Measurements from ENCODE around the gene TMEM223.

TMEM223 gene

DNA sequence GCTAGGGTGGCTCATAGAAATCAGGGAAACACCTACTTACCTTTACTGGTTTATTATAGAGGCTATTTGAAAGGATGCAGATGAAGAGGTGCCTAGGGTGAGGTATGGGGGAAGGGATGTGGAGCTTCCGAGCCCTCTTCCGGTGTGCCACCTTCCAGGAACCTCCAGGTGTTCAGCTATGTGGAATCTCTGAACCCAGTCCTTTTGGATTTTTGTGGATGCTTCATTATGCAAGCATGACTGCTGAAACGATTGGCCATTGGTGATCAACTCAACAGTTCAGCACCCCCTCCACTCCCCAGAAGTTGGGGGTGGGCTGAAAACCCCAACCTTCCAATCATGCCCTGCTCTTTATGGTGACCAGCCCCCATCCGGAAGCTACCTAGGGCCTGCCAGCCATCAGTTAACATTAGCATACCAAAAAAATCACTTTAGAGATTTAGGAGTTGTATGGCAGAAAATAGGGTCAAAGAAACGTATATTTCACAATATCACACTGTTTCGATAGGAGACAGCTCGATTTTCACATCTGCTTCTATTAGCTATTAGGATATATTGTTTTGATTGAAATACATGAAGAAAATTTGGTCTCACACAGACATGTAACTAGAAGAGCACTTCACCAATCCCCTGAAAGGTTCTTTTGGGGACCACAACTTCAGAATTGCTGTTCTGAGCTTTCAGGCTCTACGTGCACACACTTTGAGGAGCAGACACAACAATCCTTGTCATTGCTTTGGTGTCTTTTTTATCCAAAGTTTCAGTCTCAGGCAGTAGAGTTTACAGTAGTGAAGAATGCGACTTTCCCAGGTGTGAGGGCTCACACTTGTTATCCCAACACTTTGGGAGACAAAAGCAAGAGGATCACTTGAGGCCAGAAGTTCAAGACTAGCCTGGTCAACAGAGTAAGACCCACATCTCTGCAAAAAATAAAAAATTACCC, 33.7 kb downstream of the TMEM223 start:
- no peak overlapping the region for H3K27ac ChIP-seq (ENCODE audit: low read depth, low read length)
- no peaks in the 10 kb centered on the region for H3K27me3 ChIP-seq (ENCODE audit: control insufficient read depth, low read length)
- peaks cover 23% of the 10 kb centered on the region for H3K4me1 ChIP-seq (ENCODE audit: control insufficient read depth, low read length)
- no peaks in the 10 kb centered on the region for H4K20me1 ChIP-seq (ENCODE audit: control insufficient read depth, insufficient read depth, low read depth, low read length)
- H3K9me3 ChIP-seq (ENCODE audit: control insufficient read depth, insufficient read depth, low read length) = no peaks in the 10 kb centered on the region
- no peak overlapping the region for H3K4me3 ChIP-seq (ENCODE audit: low read length)
- peaks cover 21% of the 10 kb centered on the region for H3K79me2 ChIP-seq (ENCODE audit: control insufficient read depth, low read length)
- peaks cover 3% of the 10 kb centered on the region; the same call in 1 of the 2 replicates for H3F3A ChIP-seq (ENCODE audit: control insufficient read depth, insufficient read depth)
- TF ChIP-seq CTCF (IDR thresholded peaks at IDR 0.05; ENCODE audit: low read depth, low read length, poor library complexity, severe bottlenecking) = no peak
- TF ChIP-seq EZH2phosphoT487 (IDR thresholded peaks at IDR 0.05; ENCODE audit: borderline replicate concordance, low read length) = no peak
- no peak overlapping the region for H3K4me2 ChIP-seq (ENCODE audit: low read length)
- peaks cover 13% of the 10 kb centered on the region for H3K36me3 ChIP-seq (ENCODE audit: control insufficient read depth, low read length)
- H3K9me2 ChIP-seq (replicated peaks; ENCODE audit: control insufficient read depth, low read length) = no peaks in the 10 kb centered on the region

GRCh38 chr11:62755086-62755615, 36.7 kb downstream of the TMEM223 start:
- H3K4me1 ChIP-seq (ENCODE audit: control insufficient read depth, low read length) = peaks cover 14% of the 10 kb centered on the region
- H3K79me2 ChIP-seq (ENCODE audit: control insufficient read depth, low read length) = peaks cover 18% of the 10 kb centered on the region
- H4K20me1 ChIP-seq (ENCODE audit: control insufficient read depth, insufficient read depth, low read depth, low read length) = no peaks in the 10 kb centered on the region
- no peaks in the 10 kb centered on the region for H3K9me2 ChIP-seq (replicated peaks; ENCODE audit: control insufficient read depth, low read length)
- no peaks in the 10 kb centered on the region for H3K9me3 ChIP-seq (ENCODE audit: control insufficient read depth, insufficient read depth, low read length)
- H3K4me3 ChIP-seq (ENCODE audit: low read length) = peak overlapping the region; percentile 93
- H3K27ac ChIP-seq (ENCODE audit: low read depth, low read length) = no peak overlapping the region
- TF ChIP-seq CTCF (IDR thresholded peaks at IDR 0.05; ENCODE audit: low read depth, low read length, poor library complexity, severe bottlenecking) (no peak), EZH2phosphoT487 (IDR thresholded peaks at IDR 0.05; ENCODE audit: borderline replicate concordance, low read length) (no peak)
- peaks cover 3% of the 10 kb centered on the region; the same call in 1 of the 2 replicates for H3F3A ChIP-seq (ENCODE audit: control insufficient read depth, insufficient read depth)
- peaks cover 12% of the 10 kb centered on the region for H3K36me3 ChIP-seq (ENCODE audit: control insufficient read depth, low read length)
- no peaks in the 10 kb centered on the region for H3K27me3 ChIP-seq (ENCODE audit: control insufficient read depth, low read length)
- peak overlapping the region; percentile 92 for H3K4me2 ChIP-seq (ENCODE audit: low read length)

- Histone ChIP-seq H3K4me1 (ENCODE audit: control insufficient read depth, low read length) (peaks cover 14% of the 10 kb centered on the region), H3F3A (ENCODE audit: control insufficient read depth, insufficient read depth) (peaks cover 3% of the 10 kb centered on the region; the same call in 1 of the 2 replicates), H3K4me3 (ENCODE audit: low read length) (peak within 1 kb of the TSS; percentile 93), H3K79me2 (ENCODE audit: control insufficient read depth, low read length) (peaks cover 18% of the 10 kb centered on the region), H3K4me2 (ENCODE audit: low read length) (peak within 1 kb of the TSS; percentile 92), H4K20me1 (ENCODE audit: control insufficient read depth, insufficient read depth, low read depth, low read length) (no peaks in the 10 kb centered on the region), H3K27me3 (ENCODE audit: control insufficient read depth, low read length) (no peaks in the 10 kb centered on the region), H3K36me3 (ENCODE audit: control insufficient read depth, low read length) (peaks cover 12% of the 10 kb centered on the region), H3K27ac (ENCODE audit: low read depth, low read length) (peak within 1 kb of the TSS; percentile 77), H3K9me2 (replicated peaks; ENCODE audit: control insufficient read depth, low read length) (no peaks in the 10 kb centered on the region), H3K9me3 (ENCODE audit: control insufficient read depth, insufficient read depth, low read length) (no peaks in the 10 kb centered on the region)
- TF ChIP-seq CTCF (IDR thresholded peaks at IDR 0.05; ENCODE audit: low read depth, low read length, poor library complexity, severe bottlenecking) (no peak), EZH2phosphoT487 (IDR thresholded peaks at IDR 0.05; ENCODE audit: borderline replicate concordance, low read length) (no peak)
Measured at GRCh38 chr11:62753736-62754603, 37.8 kb downstream of the TMEM223 start, which contains the start of gene ZBTB3. Gene ZBTB3 (minus strand): TSS chr11:62754160. CDS start chr11:62753664, 496 bp downstream.

All from DOHH2 (cell line).